ENCODE data around the gene BPIFB6. TPM values are rescaled to one million over a fixed set of nuclear protein-coding genes. Genes with fewer than 3 reads are reported as not detected.

The BPIFB6 gene
- total and polyA plus RNA-seq, 2 of the 4 experiments (the other 2 are of a cell fraction) = not detected

- Histone ChIP-seq H3K4me1 (ENCODE audit: control insufficient read depth, insufficient read depth, low read length) (no peaks in the 10 kb centered on the region), H3K18ac (ENCODE audit: low read depth, low read length) (no peak overlapping the region), H2BK5ac (ENCODE audit: low read depth, low read length, poor library complexity, severe bottlenecking) (no peak overlapping the region), H3K9me1 (ENCODE audit: insufficient read depth, low read length) (no peaks in the 10 kb centered on the region), H2BK15ac (ENCODE audit: low read depth, low read length) (no peak overlapping the region), H3K4me3 (ENCODE audit: insufficient read depth, low read depth, low read length) (no peak overlapping the region), H3K56ac (ENCODE audit: extremely low read depth, insufficient read depth, low read length) (no peak overlapping the region), H4K8ac (ENCODE audit: low read depth in 2 of 2, low read length in 2 of 2) (no peak overlapping the region), H2BK120ac (ENCODE audit: low read depth, low read length) (no peak overlapping the region), H3K36me3 (ENCODE audit: control insufficient read depth, insufficient read depth, low read length) (no peaks in the 10 kb centered on the region), H3K4me2 (ENCODE audit: low read depth, low read length) (no peak overlapping the region), H3K23ac (ENCODE audit: low read depth, low read length) (no peak overlapping the region), H3K9ac (ENCODE audit: low read depth, low read length) (no peak overlapping the region), H3K9me3 (ENCODE audit: control insufficient read depth, insufficient read depth, low read length) (no peaks in the 10 kb centered on the region), H4K20me1 (ENCODE audit: insufficient read depth, low read length) (no peaks in the 10 kb centered on the region), H3K79me1 (ENCODE audit: low read depth in 1 of 2, low read length in 2 of 2) (no peaks in the 10 kb centered on the region), H4K5ac (ENCODE audit: low read depth, low read length) (no peak overlapping the region), H4K91ac (ENCODE audit: insufficient read depth, low read depth, low read length) (no peak overlapping the region), H3K27me3 (ENCODE audit: control insufficient read depth, insufficient read depth, low read length) (no peaks in the 10 kb centered on the region; the same call in 1 of the 2 replicates), H2AK5ac (ENCODE audit: low read depth, low read length) (no peak overlapping the region), H2AK9ac (replicated peaks; ENCODE audit: low read depth, low read length, poor library complexity) (no peak overlapping the region), H2AFZ (replicated peaks; ENCODE audit: low read length, poor library complexity) (no peak overlapping the region), H3K14ac (replicated peaks; ENCODE audit: low read depth, low read length) (no peak overlapping the region), H3K4ac (ENCODE audit: low read depth, low read length) (no peak overlapping the region), H3K27ac (ENCODE audit: insufficient read depth, low read length) (no peak overlapping the region), H2BK20ac (ENCODE audit: low read depth, low read length) (no peak overlapping the region)
- DNase-seq (no peak), ATAC-seq (ENCODE audit: low read depth) (no peak)
- 10% methylated on average over 3 of the region's 7 CpGs; no CpG with 5 or more reads in 1 of the 2 experiments for WGBS, 2 experiments (ENCODE audit: extremely low coverage in 2 of 2, insufficient read length in 1 of 2)
- no TSS peak for BruUV-seq (replicated peaks)
- in situ Hi-C loops (cut with MboI; ENCODE audit: low sequenced_read_pairs) (no loop called here), dilution Hi-C loops (cut with HindIII; ENCODE audit: low sequenced_read_pairs, unreplicated experiment) (no loop called here), intact Hi-C loops (cut with micrococcal nuclease) (no loop called here)
- ChIA-PET CTCF (no interaction called here), POLR2A (ENCODE audit: unreplicated experiment) (no interaction called here)
- TF ChIP-seq CTCF (conservative IDR thresholded peaks at IDR 0.05; ENCODE audit: low read depth, low read length) = no peak
- TF ChIP-seq RFX5 (IDR thresholded peaks at IDR 0.05; ENCODE audit: low read depth, low read length) = no peak
- no peak for TF ChIP-seq FOS (IDR thresholded peaks at IDR 0.05; ENCODE audit: low read depth, low read length)
- TF ChIP-seq MAZ (IDR thresholded peaks at IDR 0.05; ENCODE audit: borderline replicate concordance, low read depth, low read length) = no peak
- TF ChIP-seq POLR2A (IDR thresholded peaks at IDR 0.05; ENCODE audit: low read depth, low read length) = no peak
- TF ChIP-seq RCOR1 (IDR thresholded peaks at IDR 0.05; ENCODE audit: insufficient replicate concordance, low read length) = no peak
- TF ChIP-seq MXI1 (IDR thresholded peaks at IDR 0.05; ENCODE audit: borderline replicate concordance, low read depth, low read length) = no peak
- no peak for TF ChIP-seq BHLHE40 (IDR thresholded peaks at IDR 0.05; ENCODE audit: low read depth, low read length)
- no peak for TF ChIP-seq RAD21 (IDR thresholded peaks at IDR 0.05; ENCODE audit: low read length)
Observed at GRCh38 chr20:33022694-33023438, 8.6 kb upstream of the BPIFB6 start.

Measured in IMR-90 (cell line).